HG02970 (cell line): Measurements from ENCODE around the gene GATB.

ENCODE experiments used
- ATAC-seq: cut with Tn5 transposase; IDR thresholded peaks from one replicate; pipeline ENCODE4 v1.9.1; 2021; ENCODE audit warnings: mild to moderate bottlenecking, moderate library complexity, moderate number of reproducible peaks; ENCODE audit not compliant: unreplicated experiment, low FRiP score

Gene GATB

GRCh38 chr4:151659601-151660364 lies 101.0 kb downstream of the GATB start:
- no peak for ATAC-seq

GRCh38 chr4:151658959-151659600 lies 101.7 kb downstream of the GATB start:
- ATAC-seq, result no peak

- no peak for ATAC-seq
These were observed 102.9 kb downstream of the GATB start for GRCh38 chr4:151657896-151658295.

- no peak for ATAC-seq
These were observed 104.7 kb downstream of the GATB start for GRCh38 chr4:151656058-151656457.

GRCh38 chr4:151653548-151653918 lies 107.3 kb downstream of the GATB start:
- no peak for ATAC-seq

GRCh38 chr4:151652841-151653547 lies 107.8 kb downstream of the GATB start:
- no peak for ATAC-seq

- no peak for ATAC-seq
These were observed 109.3 kb downstream of the GATB start for GRCh38 chr4:151651496-151651895.

GRCh38 chr4:151649479-151649878 lies 111.3 kb downstream of the GATB start:
- no peak for ATAC-seq

GRCh38 chr4:151646322-151646721 lies 114.5 kb downstream of the GATB start:
- ATAC-seq, result no peak

- ATAC-seq, result no peak
These were observed 116.2 kb downstream of the GATB start for GRCh38 chr4:151644622-151645021.

GRCh38 chr4:151643564-151643963 lies 117.2 kb downstream of the GATB start:
- ATAC-seq, result no peak

GRCh38 chr4:151641983-151642382 lies 118.8 kb downstream of the GATB start:
- ATAC-seq, result no peak

- ATAC-seq, result no peak
These were observed 119.6 kb downstream of the GATB start for GRCh38 chr4:151641167-151641566.

GRCh38 chr4:151640381-151640780 lies 120.4 kb downstream of the GATB start:
- ATAC-seq, result no peak

- ATAC-seq, result no peak
These were observed 122.4 kb downstream of the GATB start for GRCh38 chr4:151638295-151638858.

GRCh38 chr4:151631349-151631748 lies 129.5 kb downstream of the GATB start:
- no peak for ATAC-seq

GRCh38 chr4:151629097-151629783 lies 131.6 kb downstream of the GATB start:
- ATAC-seq, result no peak

- no peak for ATAC-seq
These were observed 132.7 kb downstream of the GATB start for GRCh38 chr4:151628001-151628608.

- ATAC-seq, result no peak
These were observed 133.3 kb downstream of the GATB start for GRCh38 chr4:151627491-151627890.

GRCh38 chr4:151626751-151627150 lies 134.1 kb downstream of the GATB start:
- no peak for ATAC-seq
